H9 (cell line): ENCODE data around the gene AMDHD1. TPM values are rescaled to one million over a fixed set of nuclear protein-coding genes. Genes with fewer than 3 reads are reported as not detected.

ENCODE experiments used
- DNase-seq: peaks from one replicate; pipeline ENCODE4 v3.0.0-alpha.2; 2017
- H2AFZ ChIP-seq: one replicate; pipeline ENCODE4 v1.6.1; 2013; ENCODE audit warnings: mild to moderate bottlenecking, low read length, control low read depth, moderate library complexity
- H2AK5ac ChIP-seq: 2 replicates; pipeline ENCODE4 v1.6.1; 2013; ENCODE audit warnings: low read length, control low read depth, mixed read lengths; ENCODE audit not compliant: insufficient read length
- H2BK120ac ChIP-seq: one replicate; pipeline ENCODE4 v1.6.1; 2013; ENCODE audit warnings: low read depth, mild to moderate bottlenecking, low read length, control low read depth, inconsistent platforms; ENCODE audit not compliant: poor library complexity, severe bottlenecking
- H2BK12ac ChIP-seq: 2 replicates; pipeline ENCODE4 v1.6.1; 2013; ENCODE audit warnings: low read length, control low read depth, mixed read lengths, low read depth; ENCODE audit not compliant: insufficient read length
- H2BK15ac ChIP-seq: 2 replicates; pipeline ENCODE4 v1.6.1; 2013; ENCODE audit warnings: low read depth, low read length, control low read depth
- H2BK20ac ChIP-seq: one replicate; pipeline ENCODE4 v1.6.1; 2013; ENCODE audit warnings: low read depth, mild to moderate bottlenecking, low read length, control low read depth, inconsistent platforms; ENCODE audit not compliant: poor library complexity, severe bottlenecking
- H2BK5ac ChIP-seq: 2 replicates; pipeline ENCODE4 v1.6.1; 2013; ENCODE audit warnings: low read length, control low read depth, mixed read lengths; ENCODE audit not compliant: insufficient read length
- H3K14ac ChIP-seq: 2 replicates; pipeline ENCODE4 v1.6.1; 2013; ENCODE audit warnings: low read length, control low read depth; ENCODE audit not compliant: insufficient read depth
- H3K18ac ChIP-seq: 2 replicates; pipeline ENCODE4 v1.6.1; 2013; ENCODE audit warnings: low read depth, mild to moderate bottlenecking, mixed read lengths, low read length, control low read depth; ENCODE audit not compliant: insufficient read length
- H3K23ac ChIP-seq: 2 replicates; pipeline ENCODE4 v1.6.1; 2013; ENCODE audit warnings: low read length, control low read depth, mixed read lengths, low read depth; ENCODE audit not compliant: insufficient read length
- H3K23me2 ChIP-seq: 2 replicates; pipeline ENCODE4 v1.6.1; 2013; ENCODE audit warnings: low read depth, mild to moderate bottlenecking, mixed read lengths, low read length, control low read depth; ENCODE audit not compliant: insufficient read length, poor library complexity, severe bottlenecking
- H3K27ac ChIP-seq: 2 replicates; pipeline ENCODE4 v1.5.1; 2013; ENCODE audit warnings: low read length, control low read depth, mixed read lengths, low read depth; ENCODE audit not compliant: insufficient read length
- H3K27me3 ChIP-seq: 2 replicates; pipeline ENCODE4 v1.6.1; 2013; ENCODE audit warnings: low read length, control low read depth, inconsistent platforms; ENCODE audit not compliant: insufficient read depth
- H3K4ac ChIP-seq: 2 replicates; pipeline ENCODE4 v1.6.1; 2013; ENCODE audit warnings: low read depth, mild to moderate bottlenecking, control low read depth, inconsistent platforms, low read length, moderate library complexity
- H3K4me1 ChIP-seq: 2 replicates; pipeline ENCODE4 v1.6.1; 2013; ENCODE audit warnings: low read length, control low read depth, inconsistent platforms; ENCODE audit not compliant: insufficient read depth
- H3K4me2 ChIP-seq: 2 replicates; pipeline ENCODE4 v1.6.1; 2013; ENCODE audit warnings: low read length, control low read depth, mixed read lengths; ENCODE audit not compliant: insufficient read length, insufficient read depth
- H3K56ac ChIP-seq: 2 replicates; pipeline ENCODE4 v1.6.1; 2013; ENCODE audit warnings: low read depth, mild to moderate bottlenecking, mixed read lengths, low read length, control low read depth; ENCODE audit not compliant: insufficient read length
- H3K79me1 ChIP-seq: 2 replicates; pipeline ENCODE4 v1.6.1; 2013; ENCODE audit warnings: low read depth, mild to moderate bottlenecking, moderate library complexity, low read length, control low read depth, inconsistent platforms; ENCODE audit not compliant: insufficient read depth, poor library complexity, severe bottlenecking
- H3K79me2 ChIP-seq: 2 replicates; pipeline ENCODE4 v1.6.1; 2013; ENCODE audit warnings: low read length, control low read depth, inconsistent platforms; ENCODE audit not compliant: insufficient read depth
- H3K9ac ChIP-seq: 2 replicates; pipeline ENCODE4 v1.6.1; 2013; ENCODE audit warnings: low read length, control low read depth, mixed read lengths; ENCODE audit not compliant: insufficient read length; ENCODE audit errors: extremely low read depth
- H3K9me3 ChIP-seq: one replicate; pipeline ENCODE4 v1.6.1; 2013; ENCODE audit warnings: low read depth, low read length, inconsistent platforms; ENCODE audit not compliant: control insufficient read depth
- H3T11ph ChIP-seq: one replicate; pipeline ENCODE4 v1.6.1; 2013; ENCODE audit warnings: mild to moderate bottlenecking, low read length, control low read depth, inconsistent platforms
- H4K20me1 ChIP-seq: one replicate; pipeline ENCODE4 v1.6.1; 2013; ENCODE audit not compliant: control insufficient read depth, insufficient read length, insufficient read depth
- H4K5ac ChIP-seq: 2 replicates; pipeline ENCODE4 v1.6.1; 2013; ENCODE audit warnings: low read depth, mild to moderate bottlenecking, mixed read lengths, low read length, control low read depth; ENCODE audit not compliant: insufficient read length
- H4K8ac ChIP-seq: replicated peaks from 2 replicates; pipeline ENCODE4 v1.6.1; 2013; ENCODE audit warnings: low read length, control low read depth, mixed read lengths, low read depth; ENCODE audit not compliant: insufficient read length
- H4K91ac ChIP-seq: 2 replicates; pipeline ENCODE4 v1.6.1; 2013; ENCODE audit warnings: low read depth, mild to moderate bottlenecking, moderate library complexity, mixed read lengths, low read length, control low read depth; ENCODE audit not compliant: insufficient read length
- H3K27ac Mint-ChIP-seq, 3 experiments: 2 replicates in 2 of 3; 3 replicates in 1 of 3; pipeline ENCODE4 v1.8.0; 2020 to 2021; ENCODE audit warnings: mixed read lengths in 3 of 3, mild to moderate bottlenecking in 1 of 3, moderate library complexity in 1 of 3
- H3K27me3 Mint-ChIP-seq: 2 replicates; pipeline ENCODE4 v1.8.0; 2021; ENCODE audit warnings: low read depth, mild to moderate bottlenecking, moderate library complexity, mixed read lengths
- H3K36me3 Mint-ChIP-seq, 3 experiments: 2 replicates in 2 of 3; 3 replicates in 1 of 3; pipeline ENCODE4 v1.8.0; 2020 to 2021; ENCODE audit warnings: low read depth in 3 of 3, mixed read lengths in 3 of 3; ENCODE audit not compliant: insufficient read depth in 1 of 3
- H3K4me1 Mint-ChIP-seq, 2 experiments: 2 replicates each; pipeline ENCODE4 v1.8.0; 2020; ENCODE audit warnings: mixed read lengths in 2 of 2
- H3K4me3 Mint-ChIP-seq, 2 experiments: 2 replicates in 1 of 2; 3 replicates in 1 of 2; pipeline ENCODE4 v1.8.0; 2020 to 2021; ENCODE audit warnings: mild to moderate bottlenecking in 2 of 2, mixed read lengths in 2 of 2, moderate library complexity in 1 of 2
- H3K9me3 Mint-ChIP-seq, 2 experiments: 2 replicates in 1 of 2; 3 replicates in 1 of 2; pipeline ENCODE4 v1.8.0; 2020; ENCODE audit warnings: mild to moderate bottlenecking in 2 of 2, mixed read lengths in 2 of 2, moderate library complexity in 1 of 2
- WGBS: extraction: QIAGEN DNeasy Blood & Tissue Kit; methylation state at CpG from one replicate; pipeline ENCODE4 v1.1.7; 2013; ENCODE audit warnings: missing lambda C conversion rate, low lambda C conversion rate, mixed read lengths; ENCODE audit not compliant: insufficient read length; ENCODE audit errors: extremely low coverage; 5-methylcytosine and 5-hydroxymethylcytosine counted together
- total RNA-seq: library from RNA; stranded (reverse); gene quantifications from 2 replicates; pipeline ENCODE4 v1.2.1, GENCODE V29; 2021
- TF ChIP-seq, protein P1 (sequence below): fragments of 200-600 bp; sonication (generic); conservative IDR thresholded peaks from 3 replicates; pipeline ENCODE4 v1.8.0; 2021; ENCODE audit warnings: antibody characterized with exemption, mild to moderate bottlenecking

The AMDHD1 gene
- total RNA-seq, 1 experiment from 2014 or later, result 0.42 TPM

DNA sequence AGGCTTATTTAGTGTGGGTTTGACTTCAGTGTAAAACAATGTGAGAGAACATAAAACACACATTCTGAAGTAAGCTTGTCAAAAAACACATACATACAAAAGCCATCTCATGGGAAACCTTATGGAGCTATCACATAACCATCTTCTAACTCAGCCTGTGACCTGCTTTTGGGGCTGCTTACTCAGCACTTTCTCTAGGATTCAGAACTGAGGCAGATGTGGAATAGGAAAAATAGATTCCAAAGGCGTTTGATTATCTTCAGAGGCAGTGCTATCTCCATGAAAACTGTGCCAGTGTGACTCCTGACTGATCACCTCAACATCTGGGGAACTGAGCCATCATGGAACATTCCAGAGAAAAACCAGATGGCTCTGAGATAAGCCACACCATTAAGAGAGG lies 39.5 kb downstream of the AMDHD1 start:
- H3K36me3 Mint-ChIP-seq, result no peaks in the 10 kb centered on the region; a peak in 1 of 7 replicates
- no CpG with 5 or more reads among the region's 1 CpG for WGBS
- no peak overlapping the region for H3T11ph ChIP-seq

More for the DNA sequence above, 39.5 kb downstream of the AMDHD1 start:
- Histone ChIP-seq H3K4me1 (peaks cover 5% of the 10 kb centered on the region; the same call in 1 of the 2 replicates), H4K20me1 (no peaks in the 10 kb centered on the region), H2BK15ac (no peak overlapping the region), H4K8ac (no peak overlapping the region), H2AFZ (no peak overlapping the region), H3K27me3 (no peaks in the 10 kb centered on the region), H3K18ac (no peak overlapping the region), H3K9ac (no peak overlapping the region), H2BK12ac (no peak overlapping the region), H3K9me3 (no peaks in the 10 kb centered on the region), H3K4ac (no peak overlapping the region), H3K23ac (no peak overlapping the region), H3K4me2 (no peak overlapping the region), H4K91ac (no peak overlapping the region), H2BK5ac (no peak overlapping the region), H3K23me2 (no peaks in the 10 kb centered on the region), H3K14ac (no peak overlapping the region), H3K79me1 (no peaks in the 10 kb centered on the region), H3K79me2 (no peaks in the 10 kb centered on the region), H3K27ac (no peak overlapping the region), H2BK120ac (no peak overlapping the region), H4K5ac (no peak overlapping the region), H2AK5ac (no peak overlapping the region), H2BK20ac (no peak overlapping the region), H3K56ac (no peak overlapping the region)
- DNase-seq, result no peak
- H3K27me3 Mint-ChIP-seq, result peaks cover 2% of the 10 kb centered on the region
- TF ChIP-seq, protein P1, sequence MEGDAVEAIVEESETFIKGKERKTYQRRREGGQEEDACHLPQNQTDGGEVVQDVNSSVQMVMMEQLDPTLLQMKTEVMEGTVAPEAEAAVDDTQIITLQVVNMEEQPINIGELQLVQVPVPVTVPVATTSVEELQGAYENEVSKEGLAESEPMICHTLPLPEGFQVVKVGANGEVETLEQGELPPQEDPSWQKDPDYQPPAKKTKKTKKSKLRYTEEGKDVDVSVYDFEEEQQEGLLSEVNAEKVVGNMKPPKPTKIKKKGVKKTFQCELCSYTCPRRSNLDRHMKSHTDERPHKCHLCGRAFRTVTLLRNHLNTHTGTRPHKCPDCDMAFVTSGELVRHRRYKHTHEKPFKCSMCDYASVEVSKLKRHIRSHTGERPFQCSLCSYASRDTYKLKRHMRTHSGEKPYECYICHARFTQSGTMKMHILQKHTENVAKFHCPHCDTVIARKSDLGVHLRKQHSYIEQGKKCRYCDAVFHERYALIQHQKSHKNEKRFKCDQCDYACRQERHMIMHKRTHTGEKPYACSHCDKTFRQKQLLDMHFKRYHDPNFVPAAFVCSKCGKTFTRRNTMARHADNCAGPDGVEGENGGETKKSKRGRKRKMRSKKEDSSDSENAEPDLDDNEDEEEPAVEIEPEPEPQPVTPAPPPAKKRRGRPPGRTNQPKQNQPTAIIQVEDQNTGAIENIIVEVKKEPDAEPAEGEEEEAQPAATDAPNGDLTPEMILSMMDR, result no peak
- peaks cover 19 to 23% of the 10 kb centered on the region in 2 experiments for H3K4me1 Mint-ChIP-seq
- H3K4me3 Mint-ChIP-seq, result no peak overlapping the region
- no peak overlapping the region for H3K27ac Mint-ChIP-seq
- H3K9me3 Mint-ChIP-seq, result no peaks in the 10 kb centered on the region
